A549 (cell line): ENCODE measurements around the gene SHC4. TPM values are rescaled to one million over a fixed set of nuclear protein-coding genes. Genes with fewer than 3 reads are reported as not detected.

Experiments used
- ATAC-seq, 2 experiments: fragments of 200-7000 bp in 1 of 2; fragments of >200 bp in 1 of 2; cut with Nextera tagmentation in 1 of 2; cut with Tn5 transposase in 1 of 2; 3 replicates each; pipeline versions ENCODE4 v1.8.0 to v1.9.1; 2018 to 2020; ENCODE audit warnings: mild to moderate bottlenecking in 1 of 2, moderate library complexity in 1 of 2
- CTCF ChIA-PET: fragments of 300-600 bp; sonication (Branson Sonifier 250); formaldehyde crosslinking; extraction: SDS; loops from one replicate; lab custom pipeline; 2021; ENCODE audit warnings: antibody characterized with exemption, inconsistent platforms; lab: Yijun Ruan, JAX
- POLR2A ChIA-PET: fragments of 350-600 bp; formaldehyde crosslinking; extraction: SDS; loops from one replicate; lab custom pipeline; 2021; ENCODE audit warnings: antibody characterized with exemption, inconsistent platforms; lab: Yijun Ruan, JAX
- DNase-seq, 2 experiments: peaks; one replicate each; pipeline versions ENCODE4 v3.0.0 to v3.0.0-alpha.2; 2011 to 2016; ENCODE audit warnings: low read depth in 1 of 2, low spot score in 1 of 2
- FAIRE-seq: peaks from 2 replicates; lab custom pipeline; 2011; peaks lifted over from hg19 to GRCh38; lab: Jason Lieb, UNC
- H3K27ac ChIP-seq, 2 experiments: fragments of >200 bp; sonication (Bioruptor Twin); formaldehyde crosslinking; 3 replicates each; pipeline ENCODE4 v1.5.1; 2016 to 2017
- H3K4me1 ChIP-seq: fragments of >200 bp; sonication (Bioruptor Twin); formaldehyde crosslinking; 3 replicates; pipeline ENCODE4 v1.6.1; 2016
- H3K4me2 ChIP-seq: fragments of >200 bp; sonication (Bioruptor Twin); formaldehyde crosslinking; 3 replicates; pipeline ENCODE4 v1.6.1; 2016
- H3K4me3 ChIP-seq: fragments of >200 bp; sonication (Bioruptor Twin); formaldehyde crosslinking; 3 replicates; pipeline ENCODE4 v1.5.1; 2016
- H3K9me3 ChIP-seq: fragments of >200 bp; sonication (Bioruptor Twin); formaldehyde crosslinking; 3 replicates; pipeline ENCODE4 v1.6.1; 2016
- BCL3 ChIP-seq: fragments of >200 bp; sonication (Bioruptor Twin); formaldehyde crosslinking; IDR thresholded peaks from 3 replicates; pipeline ENCODE4 v1.6.1; 2016
- BHLHE40 ChIP-seq: IDR thresholded peaks from 2 replicates; pipeline ENCODE4 v1.6.1; 2012; ENCODE audit warnings: low read depth, low read length, inconsistent platforms
- CEBPB ChIP-seq, 2 experiments: fragments of >200 bp in 1 of 2; sonication (Bioruptor Twin) in 1 of 2; formaldehyde crosslinking in 1 of 2; IDR thresholded peaks; 2 replicates each; pipeline ENCODE4 v1.6.1; 2012 to 2016
- CHD2 ChIP-seq: fragments of 150-350 bp; IDR thresholded peaks from 2 replicates; pipeline ENCODE4 v1.6.1; 2014; ENCODE audit warnings: low read length; ENCODE audit not compliant: partially characterized antibody
- CHD4 ChIP-seq: fragments of 200-600 bp; sonication (generic); IDR thresholded peaks from 2 replicates; pipeline ENCODE4 v1.6.1; 2016; ENCODE audit warnings: antibody characterized with exemption, mild to moderate bottlenecking, borderline replicate concordance
- E2F6 ChIP-seq: IDR thresholded peaks from 2 replicates; pipeline ENCODE4 v1.6.1; 2012; ENCODE audit warnings: low read depth, borderline replicate concordance
- EHMT2 ChIP-seq: fragments of 200-600 bp; sonication (generic); IDR thresholded peaks from 2 replicates; pipeline ENCODE4 v1.6.1; 2016; ENCODE audit warnings: antibody characterized with exemption, low read depth, mild to moderate bottlenecking, moderate library complexity
- EP300 ChIP-seq, 2 experiments: fragments of >200 bp; sonication (Bioruptor Twin); formaldehyde crosslinking; IDR thresholded peaks; 2 replicates in 1 of 2; 3 replicates in 1 of 2; pipeline ENCODE4 v1.6.1; 2016 to 2017
- FOXS1 ChIP-seq: fragments of 250-450 bp; sonication (Bioruptor Pico); IDR thresholded peaks from 2 replicates; pipeline ENCODE4 v1.5.0; 2020; ENCODE audit warnings: mild to moderate bottlenecking, moderate library complexity
- HDAC2 ChIP-seq: fragments of 200-600 bp; sonication (generic); IDR thresholded peaks from 2 replicates; pipeline ENCODE4 v1.6.1; 2016
- HES2 ChIP-seq: fragments of >200 bp; sonication (Bioruptor Twin); formaldehyde crosslinking; IDR thresholded peaks from 2 replicates; pipeline ENCODE4 v1.6.1; 2016
- HMGXB4 ChIP-seq: fragments of 250-450 bp; sonication (Bioruptor Pico); IDR thresholded peaks from 2 replicates; pipeline ENCODE4 v1.5.0; 2021; ENCODE audit warnings: mild to moderate bottlenecking, moderate library complexity, borderline replicate concordance
- HOXA7 ChIP-seq: fragments of 250-450 bp; sonication (Bioruptor Pico); IDR thresholded peaks from 2 replicates; pipeline ENCODE4 v1.5.0; 2020; ENCODE audit warnings: mild to moderate bottlenecking, moderate library complexity
- HOXB13 ChIP-seq: fragments of 250-450 bp; sonication (Bioruptor Pico); IDR thresholded peaks from 2 replicates; pipeline ENCODE4 v1.5.0; 2020; ENCODE audit warnings: low read depth, mild to moderate bottlenecking, moderate library complexity
- MAX ChIP-seq: IDR thresholded peaks from 2 replicates; pipeline ENCODE4 v1.6.1; 2012
- MAZ ChIP-seq: fragments of 150-350 bp; IDR thresholded peaks from 2 replicates; pipeline ENCODE4 v1.6.1; 2014; ENCODE audit warnings: antibody characterized with exemption, low read depth, low read length, borderline replicate concordance
- PBX3 ChIP-seq: IDR thresholded peaks from 2 replicates; pipeline ENCODE4 v1.6.1; 2012
- POLR2AphosphoS2 ChIP-seq: conservative IDR thresholded peaks from 2 replicates; pipeline ENCODE4 v1.6.1; 2012; ENCODE audit warnings: low read length, improper control_type of control experiment, inconsistent platforms
- RFX5 ChIP-seq: fragments of 450-650 bp; IDR thresholded peaks from 2 replicates; pipeline ENCODE4 v1.7.1; 2014; ENCODE audit warnings: antibody characterized with exemption, mild to moderate bottlenecking, moderate library complexity
- RNF2 ChIP-seq: fragments of 200-600 bp; sonication (generic); IDR thresholded peaks from 2 replicates; pipeline ENCODE4 v1.6.1; 2016; ENCODE audit warnings: low read depth, mild to moderate bottlenecking, antibody characterized with exemption, moderate library complexity, borderline replicate concordance
- TP53 ChIP-seq: fragments of 250-450 bp; sonication (Bioruptor Pico); IDR thresholded peaks from 2 replicates; pipeline ENCODE4 v1.5.0; 2021; ENCODE audit warnings: mild to moderate bottlenecking, moderate library complexity
- ZFP36 ChIP-seq: fragments of 450-650 bp; IDR thresholded peaks from 2 replicates; pipeline ENCODE4 v1.6.1; 2014; ENCODE audit warnings: borderline replicate concordance; ENCODE audit not compliant: partially characterized antibody
- ZNF302 ChIP-seq: fragments of 250-450 bp; sonication (Bioruptor Pico); IDR thresholded peaks from 2 replicates; pipeline ENCODE4 v1.9.0; 2021; ENCODE audit warnings: inconsistent platforms, mild to moderate bottlenecking, moderate library complexity
- WGBS: methylation state at CpG from one replicate; pipeline ENCODE4 v1.1.6; 2017; ENCODE audit errors: missing lambda C conversion rate; 5-methylcytosine and 5-hydroxymethylcytosine counted together
- polyA plus RNA-seq, 4 experiments: library from polyadenylated mRNA; depleted of rRNA in 3 of 4; stranded (reverse); fragments of >200 nt; fragmentation: RNase III in 1 of 4; extraction: RNeasy Plus Mini Kit Qiagen cat#74134 plus additional on column Dnase treatment in 1 of 4; gene quantifications; 2 replicates in 3 of 4; 3 replicates in 1 of 4; pipeline ENCODE4 v1.2.3, GENCODE V29; 2011 to 2017
- TF ChIP-seq, protein P1 (sequence below): fragments of 150-350 bp; IDR thresholded peaks from 2 replicates; pipeline ENCODE4 v1.6.1; 2014; ENCODE audit warnings: low read depth, mild to moderate bottlenecking, low read length
- TF ChIP-seq, protein P2 (sequence below): fragments of 450-650 bp; IDR thresholded peaks from 2 replicates; pipeline ENCODE4 v1.6.1; 2014; ENCODE audit warnings: antibody characterized with exemption

SHC4 gene
- polyA plus RNA-seq, 2 of the 4 experiments (the other 2 are of a cell fraction): 0.08 to 0.16 TPM

DNA sequence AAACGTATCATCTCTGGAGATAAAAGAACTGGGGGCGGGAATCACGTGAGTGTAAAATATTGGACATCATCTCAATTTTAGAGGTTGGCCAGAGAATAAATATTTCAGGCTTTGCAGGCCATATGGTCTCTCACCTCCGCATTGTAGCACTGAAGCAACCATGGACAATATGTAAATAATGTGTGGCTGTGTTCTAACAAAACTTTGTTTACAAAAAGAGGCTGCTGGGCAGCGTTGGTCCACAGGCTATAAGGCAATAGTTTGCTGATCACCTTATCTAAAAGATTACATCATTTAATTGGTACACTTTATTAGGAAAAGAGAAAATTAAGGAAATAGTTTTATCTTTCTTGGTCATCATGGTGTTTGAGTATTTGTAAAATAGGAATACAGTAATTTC, 22.5 kb upstream of the SHC4 start:
- ChIA-PET POLR2A (no interaction called here), CTCF (interaction anchor here (3.1 kb wide), 1 partner anchor 10 kb away, joined by 14 read pairs; no protein-coding TSS in a partner anchor)
- Histone ChIP-seq H3K4me3 (no peak overlapping the region), H3K4me2 (no peak overlapping the region), H3K27ac (no peak overlapping the region), H3K9me3 (no peaks in the 10 kb centered on the region)
- 89% methylated on average over 5 of the region's 5 CpGs for WGBS
- no peak for FAIRE-seq
- TF ChIP-seq ZNF302 (CRISPR knock-in tag) (no peak), POLR2AphosphoS2 (no peak), CEBPB (IDR thresholded peaks at IDR 0.05) (no peak), CHD4 (no peak), HOXB13 (CRISPR knock-in tag) (no peak)
- TF ChIP-seq, protein P1, sequence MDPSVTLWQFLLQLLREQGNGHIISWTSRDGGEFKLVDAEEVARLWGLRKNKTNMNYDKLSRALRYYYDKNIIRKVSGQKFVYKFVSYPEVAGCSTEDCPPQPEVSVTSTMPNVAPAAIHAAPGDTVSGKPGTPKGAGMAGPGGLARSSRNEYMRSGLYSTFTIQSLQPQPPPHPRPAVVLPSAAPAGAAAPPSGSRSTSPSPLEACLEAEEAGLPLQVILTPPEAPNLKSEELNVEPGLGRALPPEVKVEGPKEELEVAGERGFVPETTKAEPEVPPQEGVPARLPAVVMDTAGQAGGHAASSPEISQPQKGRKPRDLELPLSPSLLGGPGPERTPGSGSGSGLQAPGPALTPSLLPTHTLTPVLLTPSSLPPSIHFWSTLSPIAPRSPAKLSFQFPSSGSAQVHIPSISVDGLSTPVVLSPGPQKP: no peak
- TF ChIP-seq, all 56 proteins: peak for 0
- no peaks in the 10 kb centered on the region for H3K4me1 ChIP-seq
- DNase-seq: no peak
- ATAC-seq: no peak

- no peak overlapping the region for H3K4me2 ChIP-seq
- DNase-seq: no peak
- TF ChIP-seq FOXS1 (CRISPR knock-in tag) (no peak), BHLHE40 (no peak), HES2 (no peak), BCL3 (no peak), CHD2 (no peak), MAZ (no peak), RFX5 (no peak), ZFP36 (no peak), RNF2 (no peak)
- TF ChIP-seq, protein P1: no peak
- POLR2A ChIA-PET: no interaction called here
- FAIRE-seq: no peak
- CTCF ChIA-PET: interaction anchor here (1.0 to 3.1 kb wide), 2 partner anchors 10 to 48 kb away, joined by 3 to 14 read pairs; no protein-coding TSS in a partner anchor
- H3K4me1 ChIP-seq: no peaks in the 10 kb centered on the region
- ATAC-seq: no peak
- no peaks in the 10 kb centered on the region for H3K9me3 ChIP-seq
- WGBS: 73% methylated on average over 3 of the region's 3 CpGs
- no peak overlapping the region for H3K27ac ChIP-seq
- H3K4me3 ChIP-seq: no peak overlapping the region
These were observed 21.8 kb upstream of the SHC4 start for GRCh38 chr15:48985516-48985915.

- Histone ChIP-seq H3K4me1 (no peaks in the 10 kb centered on the region), H3K4me2 (no peak overlapping the region), H3K4me3 (no peak overlapping the region), H3K9me3 (no peaks in the 10 kb centered on the region), H3K27ac (no peak overlapping the region)
- 69% methylated on average over 4 of the region's 4 CpGs for WGBS
- POLR2A ChIA-PET: no interaction called here
- ATAC-seq (no peak), FAIRE-seq (no peak), DNase-seq (no peak)
- CTCF ChIA-PET: interaction anchor here (1.0 to 3.1 kb wide), 2 partner anchors 9 to 49 kb away, joined by 3 to 14 read pairs; no protein-coding TSS in a partner anchor
- TF ChIP-seq, protein P2, sequence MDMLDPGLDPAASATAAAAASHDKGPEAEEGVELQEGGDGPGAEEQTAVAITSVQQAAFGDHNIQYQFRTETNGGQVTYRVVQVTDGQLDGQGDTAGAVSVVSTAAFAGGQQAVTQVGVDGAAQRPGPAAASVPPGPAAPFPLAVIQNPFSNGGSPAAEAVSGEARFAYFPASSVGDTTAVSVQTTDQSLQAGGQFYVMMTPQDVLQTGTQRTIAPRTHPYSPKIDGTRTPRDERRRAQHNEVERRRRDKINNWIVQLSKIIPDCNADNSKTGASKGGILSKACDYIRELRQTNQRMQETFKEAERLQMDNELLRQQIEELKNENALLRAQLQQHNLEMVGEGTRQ: no peak
- TF ChIP-seq HDAC2 (no peak), CHD2 (no peak), EHMT2 (no peak), EP300 (IDR thresholded peaks at IDR 0.05) (no peak), HOXA7 (CRISPR knock-in tag) (no peak), RFX5 (no peak), MAX (no peak), MAZ (no peak), E2F6 (no peak), HMGXB4 (CRISPR knock-in tag) (no peak), PBX3 (no peak), TP53 (CRISPR knock-in tag) (no peak)
These were observed 21.2 kb upstream of the SHC4 start for GRCh38 chr15:48984811-48985352.
